ENCODE results near the gene SYPL1. TPM values are rescaled to one million over a fixed set of nuclear protein-coding genes. Genes with fewer than 3 reads are reported as not detected.

SYPL1 gene
- total RNA-seq, 1 experiment from 2014 or later = 76.4 TPM

GRCh38 chr7:106152313-106152665 is 40.2 kb upstream of the SYPL1 start:
- H3K4me3 ChIP-seq (ENCODE audit: low read depth, low read length, poor library complexity, severe bottlenecking) = no peak overlapping the region
- H3K4me1 ChIP-seq (ENCODE audit: insufficient read depth, low read length, poor library complexity, severe bottlenecking) = no peaks in the 10 kb centered on the region
- intact Hi-C loops (cut with micrococcal nuclease; ENCODE audit: unreplicated experiment) = loop anchor here (5.0 kb wide), 3 partner anchors 390 to 660 kb away; no protein-coding TSS in a partner anchor
- no peaks in the 10 kb centered on the region for H3K27me3 ChIP-seq (replicated peaks; ENCODE audit: insufficient read depth, low read depth, low read length, poor library complexity)
- H3K27ac ChIP-seq (ENCODE audit: low read depth, low read length, poor library complexity, severe bottlenecking) = no peak overlapping the region
- no peaks in the 10 kb centered on the region for H3K36me3 ChIP-seq (ENCODE audit: insufficient read depth, low read length, poor library complexity, severe bottlenecking)
- no peaks in the 10 kb centered on the region for H3K9me3 ChIP-seq (ENCODE audit: low read depth, low read length, poor library complexity, severe bottlenecking)
- POLR2A ChIA-PET (ENCODE audit: low non-redundant PET) = no interaction called here
- CTCF ChIA-PET = no interaction called here
- no TSS peak for BruUV-seq (replicated peaks)
- TF ChIP-seq CTCF (conservative IDR thresholded peaks at IDR 0.05; ENCODE audit: low read depth, low read length) (no peak), EZH2 (IDR thresholded peaks at IDR 0.05; ENCODE audit: borderline replicate concordance, low read depth, low read length, poor library complexity, severe bottlenecking) (no peak)
- no peak for DNase-seq (ENCODE audit: low spot score)

GRCh38 chr7:106151459-106152312 is 39.6 kb upstream of the SYPL1 start:
- TF ChIP-seq CTCF (conservative IDR thresholded peaks at IDR 0.05; ENCODE audit: low read depth, low read length) (no peak), EZH2 (IDR thresholded peaks at IDR 0.05; ENCODE audit: borderline replicate concordance, low read depth, low read length, poor library complexity, severe bottlenecking) (no peak)
- BruUV-seq (replicated peaks) = no TSS peak
- POLR2A ChIA-PET (ENCODE audit: low non-redundant PET) = no interaction called here

GRCh38 chr7:106143711-106144337 is 31.7 kb upstream of the SYPL1 start:
- Histone ChIP-seq H3K4me3 (ENCODE audit: low read depth, low read length, poor library complexity, severe bottlenecking) (no peak overlapping the region), H3K27ac (ENCODE audit: low read depth, low read length, poor library complexity, severe bottlenecking) (no peak overlapping the region), H3K36me3 (ENCODE audit: insufficient read depth, low read length, poor library complexity, severe bottlenecking) (no peaks in the 10 kb centered on the region), H3K4me1 (ENCODE audit: insufficient read depth, low read length, poor library complexity, severe bottlenecking) (peaks cover 15% of the 10 kb centered on the region), H3K27me3 (replicated peaks; ENCODE audit: insufficient read depth, low read depth, low read length, poor library complexity) (no peaks in the 10 kb centered on the region), H3K9me3 (ENCODE audit: low read depth, low read length, poor library complexity, severe bottlenecking) (no peaks in the 10 kb centered on the region)
- ChIA-PET POLR2A (ENCODE audit: low non-redundant PET) (interaction anchor here (0.5 kb wide), 1 partner anchor 26 kb away, joined by 11 read pairs; no protein-coding TSS in a partner anchor), CTCF (no interaction called here)
- BruUV-seq (replicated peaks) = no TSS peak
- intact Hi-C loops (cut with micrococcal nuclease; ENCODE audit: unreplicated experiment) = no loop called here
- no peak for DNase-seq (ENCODE audit: low spot score)
- TF ChIP-seq EZH2 (IDR thresholded peaks at IDR 0.05; ENCODE audit: borderline replicate concordance, low read depth, low read length, poor library complexity, severe bottlenecking) = no peak
- TF ChIP-seq CTCF (conservative IDR thresholded peaks at IDR 0.05; ENCODE audit: low read depth, low read length) = no peak

More at GRCh38 chr7:106151459-106152312, 39.6 kb upstream of the SYPL1 start:
- Histone ChIP-seq H3K9me3 (ENCODE audit: low read depth, low read length, poor library complexity, severe bottlenecking) (no peaks in the 10 kb centered on the region), H3K36me3 (ENCODE audit: insufficient read depth, low read length, poor library complexity, severe bottlenecking) (no peaks in the 10 kb centered on the region), H3K27ac (ENCODE audit: low read depth, low read length, poor library complexity, severe bottlenecking) (no peak overlapping the region), H3K4me3 (ENCODE audit: low read depth, low read length, poor library complexity, severe bottlenecking) (no peak overlapping the region), H3K27me3 (replicated peaks; ENCODE audit: insufficient read depth, low read depth, low read length, poor library complexity) (no peaks in the 10 kb centered on the region), H3K4me1 (ENCODE audit: insufficient read depth, low read length, poor library complexity, severe bottlenecking) (no peaks in the 10 kb centered on the region)
- CTCF ChIA-PET = no interaction called here
- intact Hi-C loops (cut with micrococcal nuclease; ENCODE audit: unreplicated experiment) = loop anchor here (5.0 kb wide), 3 partner anchors 389 to 659 kb away; no protein-coding TSS in a partner anchor
- no peak for DNase-seq (ENCODE audit: low spot score)
